Glutamatergic neuron (in vitro differentiated cells): ENCODE measurements around the gene RGS9BP. TPM values are rescaled to one million over a fixed set of nuclear protein-coding genes. Genes with fewer than 3 reads are reported as not detected.
"Not testable (repeated sequence)": the region's sequence is repeated elsewhere in the genome, so short reads cannot be mapped to it uniquely, and the experiment has no call there.

Source experiments
- DNase-seq: peaks from one replicate; pipeline ENCODE4 v3.0.0; 2022
- H3K27ac Mint-ChIP-seq: one replicate; pipeline ENCODE4 v1.8.0; 2020; ENCODE audit warnings: mild to moderate bottlenecking, mixed read lengths, inconsistent platforms; ENCODE audit not compliant: unreplicated experiment
- H3K27me3 Mint-ChIP-seq: one replicate; pipeline ENCODE4 v1.8.0; 2020; ENCODE audit warnings: mild to moderate bottlenecking, moderate library complexity, mixed read lengths, inconsistent platforms; ENCODE audit not compliant: unreplicated experiment
- H3K36me3 Mint-ChIP-seq: one replicate; pipeline ENCODE4 v1.8.0; 2020; ENCODE audit warnings: mild to moderate bottlenecking, mixed read lengths, inconsistent platforms; ENCODE audit not compliant: unreplicated experiment
- H3K4me1 Mint-ChIP-seq: one replicate; pipeline ENCODE4 v1.8.0; 2020; ENCODE audit warnings: mild to moderate bottlenecking, low read depth, mixed read lengths, inconsistent platforms; ENCODE audit not compliant: unreplicated experiment
- H3K4me3 Mint-ChIP-seq: one replicate; pipeline ENCODE4 v1.8.0; 2020; ENCODE audit warnings: mild to moderate bottlenecking, mixed read lengths, inconsistent platforms; ENCODE audit not compliant: unreplicated experiment
- H3K9me3 Mint-ChIP-seq: one replicate; pipeline ENCODE4 v1.8.0; 2020; ENCODE audit warnings: mild to moderate bottlenecking, moderate library complexity, mixed read lengths, inconsistent platforms; ENCODE audit not compliant: unreplicated experiment
- CTCF ChIP-seq: fragments of 200-600 bp; sonication (generic); IDR thresholded peaks from one replicate; pipeline ENCODE4 v1.5.0; 2021; ENCODE audit not compliant: partially characterized antibody, unreplicated experiment
- total RNA-seq: library from RNA; stranded (reverse); fragmentation: NEBNext Ultra II Directional; extraction: Animal tissue kit (Norgen Biotek cat#: 25700); gene quantifications from one replicate; pipeline ENCODE4 v1.2.1, GENCODE V29; 2021; ENCODE audit not compliant: unreplicated experiment

RGS9BP gene
- total RNA-seq, 1 donor from 2014 or later, result not detected

GRCh38 chr19:32691952-32692726 is 16.5 kb downstream of the RGS9BP start:
- Mint-ChIP-seq H3K4me1 (peaks cover 3% of the 10 kb centered on the region), H3K27me3 (peaks cover 8% of the 10 kb centered on the region), H3K9me3 (peaks cover 6% of the 10 kb centered on the region), H3K4me3 (no peak overlapping the region), H3K36me3 (peaks cover 6% of the 10 kb centered on the region), H3K27ac (no peak overlapping the region)
- no peak for TF ChIP-seq CTCF
- DNase-seq, result peak; percentile 55

GRCh38 chr19:32692727-32693061 is 17.0 kb downstream of the RGS9BP start:
- Mint-ChIP-seq H3K27me3 (peaks cover 8% of the 10 kb centered on the region), H3K9me3 (peaks cover 6% of the 10 kb centered on the region), H3K4me3 (peak overlapping the region; percentile 79), H3K4me1 (peaks cover 3% of the 10 kb centered on the region), H3K36me3 (peaks cover 6% of the 10 kb centered on the region), H3K27ac (peak overlapping the region; percentile 66)
- no peak for TF ChIP-seq CTCF
- DNase-seq, result no peak

- H3K4me1 Mint-ChIP-seq, H3K9me3 Mint-ChIP-seq, H3K27ac Mint-ChIP-seq, H3K36me3 Mint-ChIP-seq, H3K27me3 Mint-ChIP-seq, DNase-seq: not testable (repeated sequence)
- H3K4me3 Mint-ChIP-seq, result peak overlapping the region; percentile 79
Observed at GRCh38 chr19:32693151-32694108, 17.8 kb downstream of the RGS9BP start.

DNA sequence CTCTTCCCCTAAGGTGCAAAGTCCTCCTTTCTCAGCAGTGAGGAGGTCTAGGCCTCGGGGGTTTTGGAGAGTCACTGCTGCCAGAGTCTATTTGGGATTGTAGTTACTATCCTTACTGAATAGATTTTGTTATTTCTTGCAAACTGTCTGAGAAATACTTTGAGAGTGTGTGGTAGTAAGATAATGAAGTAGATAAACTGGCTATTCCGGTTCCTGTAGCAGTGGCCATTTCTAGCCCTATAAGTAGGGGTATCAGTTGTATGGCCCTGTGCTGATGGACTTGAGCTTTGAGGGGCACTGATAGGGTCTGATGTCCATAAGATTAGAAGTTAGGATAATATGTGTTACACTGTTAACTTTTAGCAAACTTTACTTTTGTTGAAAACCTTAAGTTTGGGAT is 18.7 kb downstream of the RGS9BP start:
- not testable (repeated sequence) for H3K4me1 Mint-ChIP-seq, H3K36me3 Mint-ChIP-seq, H3K9me3 Mint-ChIP-seq, H3K27me3 Mint-ChIP-seq, DNase-seq, H3K27ac Mint-ChIP-seq, H3K4me3 Mint-ChIP-seq

GRCh38 chr19:32694851-32695250 is 19.2 kb downstream of the RGS9BP start:
- not testable (repeated sequence) for DNase-seq, H3K9me3 Mint-ChIP-seq, H3K27me3 Mint-ChIP-seq, H3K4me3 Mint-ChIP-seq, H3K36me3 Mint-ChIP-seq, H3K27ac Mint-ChIP-seq, H3K4me1 Mint-ChIP-seq

GRCh38 chr19:32695506-32695905 is 19.9 kb downstream of the RGS9BP start:
- H3K36me3 Mint-ChIP-seq, H3K4me3 Mint-ChIP-seq, H3K27me3 Mint-ChIP-seq: not testable (repeated sequence)

DNA sequence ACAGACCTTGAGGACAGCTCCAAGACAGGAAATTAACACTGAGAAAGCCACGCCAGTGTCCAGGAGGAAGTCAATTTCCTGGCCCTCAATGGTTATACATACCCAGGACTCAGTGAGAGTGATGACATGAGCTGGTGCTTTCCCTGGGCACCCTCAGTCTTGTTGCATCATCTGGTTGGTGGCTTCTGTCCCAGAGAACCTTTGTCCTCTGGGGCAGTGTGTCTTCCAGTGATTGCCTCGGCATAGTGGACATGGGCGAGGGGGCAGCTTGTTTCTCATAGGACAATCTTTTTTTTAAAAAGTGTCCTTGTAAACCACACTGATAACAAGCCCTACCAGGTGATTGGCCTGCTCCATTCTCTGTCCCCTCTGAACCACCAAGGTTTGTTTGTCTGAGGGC is 21.1 kb downstream of the RGS9BP start:
- H3K4me3 Mint-ChIP-seq, H3K4me1 Mint-ChIP-seq, H3K27ac Mint-ChIP-seq, H3K9me3 Mint-ChIP-seq, H3K36me3 Mint-ChIP-seq, DNase-seq, H3K27me3 Mint-ChIP-seq: not testable (repeated sequence)

More at GRCh38 chr19:32695506-32695905, 19.9 kb downstream of the RGS9BP start:
- not testable (repeated sequence) for H3K27ac Mint-ChIP-seq, H3K4me1 Mint-ChIP-seq, DNase-seq, H3K9me3 Mint-ChIP-seq

DNA sequence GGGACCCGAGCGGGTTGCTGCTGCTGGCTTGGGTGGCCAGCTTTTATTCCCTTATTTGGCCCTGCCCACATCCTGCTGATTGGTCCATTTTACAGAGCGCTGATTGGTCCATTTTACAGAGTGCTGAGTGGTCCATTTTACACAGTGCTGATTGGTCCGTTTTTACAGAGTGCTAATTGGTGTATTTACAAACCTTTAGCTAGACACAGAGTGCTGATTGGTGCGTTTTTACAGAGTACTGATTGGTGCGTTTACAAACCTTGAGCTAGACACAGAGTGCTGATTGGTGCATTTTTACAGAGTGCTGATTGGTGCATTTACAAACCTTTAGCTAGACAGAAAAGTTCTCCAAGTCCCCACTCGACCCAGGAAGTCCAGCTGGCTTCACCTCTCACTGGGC is 24.5 kb downstream of the RGS9BP start:
- not testable (repeated sequence) for H3K4me1 Mint-ChIP-seq

More for the DNA sequence above, 24.5 kb downstream of the RGS9BP start:
- not testable (repeated sequence) for DNase-seq, H3K36me3 Mint-ChIP-seq, H3K9me3 Mint-ChIP-seq, H3K27ac Mint-ChIP-seq, H3K4me3 Mint-ChIP-seq, H3K27me3 Mint-ChIP-seq
